Measurements from ENCODE around the gene MTMR10. TPM values are rescaled to one million over a fixed set of nuclear protein-coding genes. Genes with fewer than 3 reads are reported as not detected.

Gene MTMR10
- 6.7 and 8.1 TPM in 2 replicates for total RNA-seq (2014; rRNA removed; shearing (Covaris generic))

GRCh38 chr15:30991255-30992235 is at the start of gene MTMR10:
MTMR10 (minus strand) TSS chr15:30991628; CDS start chr15:30991506, 122 bp downstream.
- peak; percentile 35 for DNase-seq (ENCODE audit: low spot score)

- DNase-seq (ENCODE audit: low spot score), result no peak
Observed at GRCh38 chr15:31040611-31041010, 49.2 kb upstream of the MTMR10 start.

GRCh38 chr15:31039961-31040360 is 48.5 kb upstream of the MTMR10 start:
- no peak for DNase-seq (ENCODE audit: low spot score)

GRCh38 chr15:31037731-31038477 is 46.5 kb upstream of the MTMR10 start:
- no peak for DNase-seq (ENCODE audit: low spot score)

GRCh38 chr15:31036783-31037182 is 45.4 kb upstream of the MTMR10 start:
- no peak for DNase-seq (ENCODE audit: low spot score)

GRCh38 chr15:31035610-31036009 is 44.2 kb upstream of the MTMR10 start:
- no peak for DNase-seq (ENCODE audit: low spot score)

GRCh38 chr15:31034152-31034551 is 42.7 kb upstream of the MTMR10 start:
- no peak for DNase-seq (ENCODE audit: low spot score)

GRCh38 chr15:31032961-31033371 is 41.5 kb upstream of the MTMR10 start:
- no peak for DNase-seq (ENCODE audit: low spot score)

- peak; percentile 27 for DNase-seq (ENCODE audit: low spot score)
Observed at GRCh38 chr15:31031471-31032067, 40.1 kb upstream of the MTMR10 start.

GRCh38 chr15:31027910-31028578 is 36.6 kb upstream of the MTMR10 start:
- DNase-seq (ENCODE audit: low spot score), result no peak

GRCh38 chr15:31025996-31026395 is 34.6 kb upstream of the MTMR10 start:
- no peak for DNase-seq (ENCODE audit: low spot score)

GRCh38 chr15:31024979-31025378 is 33.6 kb upstream of the MTMR10 start:
- no peak for DNase-seq (ENCODE audit: low spot score)

- peak; percentile 64 for DNase-seq (ENCODE audit: low spot score)
Observed at GRCh38 chr15:31024330-31024729, 32.9 kb upstream of the MTMR10 start.

- DNase-seq (ENCODE audit: low spot score), result no peak
Observed at GRCh38 chr15:31023841-31024240, 32.4 kb upstream of the MTMR10 start.

- no peak for DNase-seq (ENCODE audit: low spot score)
Observed at GRCh38 chr15:31021067-31021665, 29.7 kb upstream of the MTMR10 start.

- no peak for DNase-seq (ENCODE audit: low spot score)
Observed at GRCh38 chr15:31020542-31020941, 29.1 kb upstream of the MTMR10 start.

GRCh38 chr15:31019986-31020385 is 28.6 kb upstream of the MTMR10 start:
- no peak for DNase-seq (ENCODE audit: low spot score)

- DNase-seq (ENCODE audit: low spot score), result no peak
Observed at GRCh38 chr15:31017311-31017710, 25.9 kb upstream of the MTMR10 start.

- DNase-seq (ENCODE audit: low spot score), result no peak
Observed at GRCh38 chr15:31016446-31016915, 25.1 kb upstream of the MTMR10 start.

- DNase-seq (ENCODE audit: low spot score), result no peak
Observed at GRCh38 chr15:31014608-31014925, 23.1 kb upstream of the MTMR10 start.
